Skin of body (tissue), 2 donors: ENCODE measurements around the gene KRTAP4-8. TPM values are rescaled to one million over a fixed set of nuclear protein-coding genes. Genes with fewer than 3 reads are reported as not detected.
"Not testable (repeated sequence)": the region's sequence is repeated elsewhere in the genome, so short reads cannot be mapped to it uniquely, and the experiment has no call there.

Experiments used
- DNase-seq: peaks from one replicate; lab custom pipeline; 2025; lab: John Stamatoyannopoulos, UW
- total RNA-seq: library from RNA; depleted of rRNA; stranded (reverse); fragments of >200 nt; gene quantifications from one replicate; pipeline ENCODE4 v1.2.3, GENCODE V29; 2014

The KRTAP4-8 gene
- total RNA-seq, 1 donor from 2014 or later, result 3.1 TPM

DNA sequence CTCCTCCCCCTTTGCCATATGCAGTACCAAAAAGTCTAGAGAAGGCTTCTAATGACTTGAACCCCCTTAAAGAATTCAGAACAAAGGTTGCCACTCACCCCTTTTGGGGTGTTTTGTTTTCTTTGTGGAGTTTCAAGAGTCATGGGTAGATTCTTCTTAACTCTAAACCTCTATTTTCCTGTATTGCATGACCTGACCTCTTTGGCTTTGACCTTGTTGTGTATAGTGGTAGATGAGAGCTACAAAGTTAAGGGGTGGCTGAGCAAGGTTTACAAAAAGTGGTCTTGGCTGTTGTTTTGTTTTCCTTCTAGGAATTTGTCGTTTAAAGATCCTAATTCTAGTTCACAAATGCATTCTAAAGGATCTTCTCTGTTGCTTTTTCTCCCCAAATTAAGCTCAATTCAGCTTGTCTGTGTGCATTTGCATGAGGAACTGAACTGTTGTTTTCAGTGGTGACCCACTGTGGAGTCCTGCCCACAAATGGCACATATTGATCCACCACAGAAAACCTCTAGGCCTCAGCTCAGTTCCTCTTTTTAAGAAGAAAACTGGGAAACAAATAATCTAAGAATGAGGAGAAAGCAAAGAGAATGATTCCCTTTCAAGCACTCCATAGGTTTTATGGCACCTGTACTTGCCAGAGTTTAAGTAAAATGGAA is 10.9 kb upstream of the KRTAP4-8 start:
- DNase-seq, result not testable (repeated sequence)

DNA sequence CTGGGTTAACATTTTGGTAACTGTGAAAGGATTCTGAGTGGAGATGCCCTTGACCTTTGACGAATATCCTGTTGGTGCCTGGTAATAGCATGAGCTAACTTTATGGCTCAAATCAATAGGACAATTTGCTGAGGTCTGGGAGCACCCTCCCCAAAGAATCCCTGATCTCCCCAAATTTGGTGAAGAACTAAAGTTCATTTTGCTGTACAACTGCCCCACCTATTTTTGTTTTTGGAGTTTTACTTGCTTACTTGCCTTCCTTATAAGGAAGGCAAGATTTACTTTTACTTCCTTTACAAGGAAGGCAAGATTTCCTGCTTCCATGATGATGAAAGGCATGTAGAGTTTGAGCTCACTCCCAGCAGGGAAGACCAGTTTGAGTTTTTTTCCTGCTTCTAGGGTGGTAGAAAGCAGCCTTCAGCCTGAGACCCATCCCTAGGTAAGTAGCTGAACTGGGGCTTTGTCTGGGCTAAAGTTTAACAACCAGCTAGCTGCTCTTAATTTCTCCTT is 10.1 kb upstream of the KRTAP4-8 start:
- no peak for DNase-seq

DNA sequence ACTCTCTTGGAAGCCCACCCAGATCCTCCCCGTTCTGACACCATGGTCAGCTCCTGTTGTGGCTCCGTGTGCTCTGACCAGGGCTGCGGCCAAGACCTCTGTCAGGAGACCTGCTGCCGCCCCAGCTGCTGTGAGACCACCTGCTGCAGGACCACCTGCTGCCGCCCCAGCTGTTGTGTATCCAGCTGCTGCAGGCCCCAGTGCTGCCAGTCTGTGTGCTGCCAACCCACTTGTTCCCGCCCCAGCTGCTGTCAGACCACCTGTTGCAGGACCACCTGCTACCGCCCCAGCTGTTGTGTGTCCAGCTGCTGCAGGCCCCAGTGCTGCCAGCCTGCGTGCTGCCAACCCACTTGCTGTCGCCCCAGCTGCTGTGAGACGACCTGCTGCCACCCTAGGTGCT is 7.4 kb upstream of the KRTAP4-8 start, which contains the start of gene KRTAP4-9:
TSS of gene KRTAP4-9 (plus strand) at position 43 of the 400 bp plus-strand sequence. CDS start at position 43, 0 bp downstream.
- DNase-seq, result not testable (repeated sequence)

DNA sequence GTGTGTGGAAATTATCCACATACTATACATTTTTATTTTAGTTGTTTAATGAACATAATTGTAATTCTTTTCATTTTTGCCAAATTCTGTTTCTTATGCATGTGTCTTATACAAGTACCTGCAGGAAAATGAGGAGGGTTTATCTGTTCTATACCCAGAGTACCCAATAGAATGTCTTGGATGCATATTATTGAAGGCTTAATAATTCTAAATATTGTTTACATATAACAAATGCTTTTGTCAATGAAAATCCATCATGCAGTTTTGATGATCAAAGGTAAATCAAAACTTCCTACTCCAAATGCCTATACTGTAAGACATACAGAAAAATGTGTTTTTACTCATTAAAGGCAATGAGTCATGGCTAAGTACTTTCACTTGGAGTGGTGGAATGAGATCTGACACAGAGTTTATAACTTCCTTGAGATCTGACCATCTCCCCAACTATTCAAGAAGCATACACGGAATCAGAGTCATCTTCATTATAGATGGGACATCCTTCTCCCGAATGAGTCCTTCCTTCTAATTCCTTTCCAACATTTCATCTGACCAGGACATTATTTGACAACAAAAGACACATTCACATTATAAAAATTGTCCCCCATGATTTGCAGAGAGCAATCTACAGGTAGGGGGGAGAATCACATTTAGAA is 6.6 kb upstream of the KRTAP4-8 start:
- DNase-seq, result not testable (repeated sequence)

DNA sequence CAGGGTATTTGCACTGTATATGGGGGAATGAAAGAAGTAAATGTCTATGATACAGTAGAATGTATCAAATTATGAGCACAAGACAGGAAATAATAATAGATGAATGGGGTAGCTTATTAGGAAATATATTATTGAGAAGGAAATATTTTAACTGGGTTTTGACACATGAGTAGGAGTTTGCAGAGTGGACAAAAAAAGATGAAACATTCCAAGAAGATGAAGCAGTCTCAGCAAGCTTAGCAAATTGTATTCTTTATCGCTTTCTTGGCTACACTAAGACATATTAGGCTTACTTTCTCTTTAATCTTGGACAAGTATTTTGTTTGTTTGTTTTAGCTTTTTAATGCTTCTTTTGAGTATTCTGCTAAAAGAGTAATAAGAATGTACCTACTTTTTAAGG is 6.0 kb upstream of the KRTAP4-8 start:
- DNase-seq, result no peak

DNA sequence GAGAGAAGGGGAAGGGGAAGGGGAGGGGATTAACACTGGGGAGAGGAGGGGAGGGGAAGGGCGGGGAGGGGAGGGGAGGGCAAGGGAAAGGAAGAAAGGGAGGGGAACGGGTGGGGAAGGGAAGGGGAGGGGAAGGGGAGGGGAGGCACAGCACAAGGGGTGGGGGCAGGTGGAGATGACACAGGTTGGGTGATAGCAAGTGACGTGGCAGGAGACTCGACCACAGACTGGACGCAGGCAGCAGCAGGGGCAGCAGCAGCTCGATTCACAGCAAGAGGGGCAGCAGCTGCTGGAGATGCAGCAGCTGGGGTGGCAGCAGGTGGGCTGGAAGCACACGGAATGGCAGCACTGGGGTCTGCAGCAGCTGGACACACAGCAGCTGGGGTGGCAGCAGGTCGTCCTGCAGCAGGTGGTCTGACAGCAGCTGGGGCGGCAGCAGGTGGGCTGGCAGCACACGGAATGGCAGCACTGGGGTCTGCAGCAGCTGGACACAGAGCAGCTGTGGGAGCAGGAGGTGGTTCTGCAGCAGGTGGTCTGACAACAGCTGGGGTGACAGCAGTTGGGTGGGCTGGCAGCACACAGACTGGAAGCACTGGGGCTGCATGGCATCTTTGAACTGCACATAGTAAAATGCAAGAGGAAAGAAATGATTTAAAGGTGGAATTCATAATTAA is 3.8 kb upstream of the KRTAP4-8 start, which contains the start of gene KRTAP4-16:
TSS of gene KRTAP4-16 (minus strand) at position 624 of the 674 bp plus-strand sequence. CDS start at position 624, 0 bp downstream.
- DNase-seq, result no peak

DNA sequence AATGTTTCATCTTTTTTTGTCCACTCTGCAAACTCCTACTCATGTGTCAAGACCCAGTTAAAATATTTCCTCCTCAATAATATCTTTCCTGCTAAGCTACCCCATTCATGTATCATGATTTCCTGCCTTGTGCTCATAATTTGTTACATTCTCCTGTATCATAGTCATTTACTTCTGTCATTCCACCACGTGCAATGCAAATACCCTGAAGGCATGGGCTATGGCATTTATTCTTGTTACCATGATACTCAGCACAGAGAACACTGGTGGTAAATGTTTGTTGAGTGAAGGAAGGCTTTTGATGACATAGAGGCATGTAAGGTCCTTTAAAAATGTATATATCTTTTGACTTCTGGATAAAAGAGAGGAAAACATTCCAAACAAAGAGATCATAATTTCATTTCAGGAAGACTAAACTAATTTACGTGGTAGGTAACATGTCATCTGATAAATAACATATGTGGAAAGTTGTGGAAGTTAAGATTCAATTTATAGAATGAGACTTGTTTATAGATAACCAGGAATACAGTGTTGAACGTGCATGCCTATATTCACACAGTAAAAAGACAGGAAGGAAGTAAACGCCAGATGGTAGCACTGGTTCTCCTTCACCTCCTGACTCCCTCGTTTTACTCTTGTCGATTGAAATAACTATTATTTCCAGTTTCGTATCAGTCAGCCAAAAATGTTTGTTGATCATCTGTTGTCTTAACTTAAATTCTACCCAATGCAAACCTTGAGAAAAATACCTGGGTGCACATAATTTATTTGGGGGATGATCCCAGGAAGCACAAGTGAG is 1.9 kb upstream of the KRTAP4-8 start:
- DNase-seq, result not testable (repeated sequence)

DNA sequence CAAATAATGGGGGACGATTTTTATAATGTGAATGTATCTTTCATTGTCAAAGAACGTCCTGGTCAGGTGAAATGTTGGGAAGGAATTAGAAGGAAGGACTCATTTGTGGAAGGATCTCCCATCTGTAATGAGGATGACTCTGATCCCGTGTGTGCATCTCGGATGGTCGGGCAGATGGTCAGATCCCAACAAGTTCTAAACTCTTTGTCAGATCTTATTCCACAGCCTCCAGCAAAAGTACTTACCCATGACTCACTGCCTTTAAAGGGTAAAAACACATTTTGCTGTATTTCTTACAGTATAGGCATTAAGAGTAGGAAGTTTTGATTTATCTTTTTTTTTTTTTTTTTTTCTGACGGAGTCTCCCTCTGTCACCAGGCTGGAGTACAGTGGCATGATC is 539 bp upstream of the KRTAP4-8 start:
- no peak for DNase-seq

DNA sequence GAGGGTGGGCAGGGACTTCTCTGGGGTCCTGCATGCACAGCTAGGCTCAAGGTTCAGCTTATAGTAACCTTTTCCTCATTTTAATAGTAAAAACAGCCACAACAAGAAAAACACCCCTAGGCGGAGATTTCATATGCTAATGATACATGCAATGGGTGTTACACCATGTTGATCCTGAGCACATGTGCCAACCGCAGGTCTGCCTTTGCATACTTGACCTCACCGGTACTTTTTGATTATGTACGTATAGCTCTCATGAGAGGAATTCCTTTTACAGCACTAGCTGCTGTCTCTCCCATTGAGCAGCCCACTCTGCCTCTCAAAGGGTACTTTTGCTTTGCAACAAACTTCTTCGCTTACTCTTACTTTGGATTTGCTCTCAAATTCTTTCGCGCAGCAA is 1.9 kb downstream of the KRTAP4-8 start:
- no peak for DNase-seq

DNA sequence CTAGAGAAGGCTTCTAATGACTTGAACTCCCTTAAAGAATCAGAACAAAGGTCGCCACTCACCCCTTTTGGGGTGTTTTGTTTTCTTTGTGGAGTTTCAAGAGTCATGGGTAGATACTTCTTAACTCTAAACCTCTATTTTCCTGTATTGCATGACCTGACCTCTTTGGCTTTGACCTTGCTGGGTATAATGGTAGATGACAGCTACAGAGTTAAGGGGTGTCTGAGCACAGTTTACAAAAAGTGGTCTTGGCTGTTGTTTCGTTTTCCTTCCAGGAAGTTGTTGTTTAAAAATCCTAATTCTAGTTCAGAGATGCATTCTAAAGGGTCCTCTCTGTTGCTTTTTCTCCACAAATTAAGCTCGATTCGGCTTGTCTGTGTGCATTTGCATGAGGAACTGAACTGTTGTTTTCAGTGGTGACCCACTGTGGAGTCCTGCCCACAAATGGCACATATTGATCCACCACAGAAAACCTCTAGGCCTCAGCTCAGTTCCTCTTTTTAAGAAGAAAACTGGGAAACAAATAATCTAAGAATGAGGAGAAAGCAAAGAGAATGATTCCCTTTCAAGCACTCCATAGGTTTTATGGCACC is 9.1 kb downstream of the KRTAP4-8 start:
- DNase-seq, result not testable (repeated sequence)

DNA sequence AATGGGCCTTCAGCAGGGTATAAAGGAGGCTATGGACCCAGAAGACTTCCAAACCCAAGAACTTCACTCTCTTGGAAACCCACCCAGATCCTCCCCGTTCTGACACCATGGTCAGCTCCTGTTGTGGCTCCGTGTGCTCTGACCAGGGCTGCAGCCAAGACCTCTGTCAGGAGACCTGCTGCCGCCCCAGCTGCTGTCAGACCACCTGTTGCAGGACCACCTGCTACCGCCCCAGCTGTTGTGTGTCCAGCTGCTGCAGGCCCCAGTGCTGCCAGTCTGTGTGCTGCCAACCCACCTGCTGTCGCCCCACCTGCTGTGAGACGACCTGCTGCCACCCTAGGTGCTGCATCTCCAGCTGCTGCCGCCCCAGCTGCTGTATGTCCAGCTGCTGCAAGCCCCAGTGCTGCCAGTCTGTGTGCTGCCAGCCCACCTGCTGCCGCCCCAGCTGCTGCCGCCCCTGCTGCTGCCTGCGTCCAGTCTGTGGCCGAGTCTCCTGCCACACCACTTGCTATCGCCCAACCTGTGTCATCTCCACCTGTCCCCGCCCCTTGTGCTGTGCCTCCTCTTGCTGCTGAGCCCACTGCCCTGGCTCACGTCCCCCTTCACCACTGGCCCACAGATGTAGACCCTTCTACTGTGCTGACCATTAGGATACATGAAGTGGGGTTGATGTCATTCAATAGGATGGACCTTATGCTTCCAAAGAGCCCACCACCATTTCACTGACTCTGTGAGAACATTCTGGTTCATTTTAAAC is 13.7 kb downstream of the KRTAP4-8 start, which contains the start of gene KRTAP4-7:
TSS of gene KRTAP4-7 (plus strand) at position 51 of the 757 bp plus-strand sequence. CDS start at position 108, 57 bp downstream.
- DNase-seq, result not testable (repeated sequence)

DNA sequence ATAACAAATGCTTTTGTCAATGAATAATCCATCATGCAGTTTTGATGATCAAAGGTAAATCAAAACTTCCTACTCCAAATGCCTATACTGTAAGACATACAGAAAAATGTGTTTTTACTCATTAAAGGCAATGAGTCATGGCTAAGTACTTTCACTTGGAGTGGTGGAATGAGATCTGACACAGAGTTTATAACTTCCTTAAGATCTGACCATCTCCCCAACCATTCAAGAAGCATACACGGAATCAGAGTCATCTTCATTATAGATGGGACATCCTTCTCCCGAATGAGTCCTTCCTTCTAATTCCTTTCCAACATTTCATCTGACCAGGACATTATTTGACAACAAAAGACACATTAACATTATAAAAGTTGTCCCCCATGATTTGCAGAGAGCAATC is 14.5 kb downstream of the KRTAP4-8 start:
- DNase-seq, result not testable (repeated sequence)

DNA sequence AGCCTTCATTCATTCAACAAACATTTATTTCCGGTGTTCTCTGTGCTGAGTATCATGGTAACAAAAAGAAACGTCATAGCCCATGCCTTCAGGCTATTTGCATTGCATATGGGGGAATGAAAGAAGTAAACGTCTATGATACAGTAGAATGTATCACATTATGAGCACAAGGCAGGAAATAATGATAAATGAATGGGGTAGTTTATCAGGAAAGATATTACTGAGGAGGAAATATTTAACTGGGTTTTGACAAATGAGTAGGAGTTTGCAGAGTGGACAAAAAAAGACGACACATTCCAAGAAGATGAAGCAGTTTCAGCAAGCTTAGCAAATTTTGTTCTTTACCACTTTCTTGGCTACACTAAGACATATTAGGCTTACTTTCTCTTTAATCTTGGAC is 15.3 kb downstream of the KRTAP4-8 start:
- DNase-seq, result no peak

DNA sequence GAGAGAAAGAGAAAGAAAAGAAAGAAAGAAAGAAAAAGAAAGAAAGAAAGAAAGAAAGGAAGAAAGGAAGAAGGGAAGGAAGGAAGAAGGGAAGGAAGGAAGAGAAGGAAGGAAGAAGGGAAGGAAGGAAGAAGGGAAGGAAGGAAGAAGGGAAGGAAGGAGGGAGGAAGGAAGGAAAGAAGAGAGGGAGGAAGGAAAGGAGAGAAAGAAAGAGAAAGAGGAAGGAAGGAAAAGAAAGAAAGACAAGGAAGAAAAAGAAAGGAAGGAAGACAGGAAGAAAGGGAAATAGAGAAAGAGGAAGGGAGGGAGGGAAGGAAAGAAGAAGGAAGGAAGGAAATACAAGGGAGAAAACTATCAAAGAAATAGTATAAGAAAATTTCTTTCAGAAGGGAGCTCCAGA is 21.2 kb downstream of the KRTAP4-8 start:
- no peak for DNase-seq

DNA sequence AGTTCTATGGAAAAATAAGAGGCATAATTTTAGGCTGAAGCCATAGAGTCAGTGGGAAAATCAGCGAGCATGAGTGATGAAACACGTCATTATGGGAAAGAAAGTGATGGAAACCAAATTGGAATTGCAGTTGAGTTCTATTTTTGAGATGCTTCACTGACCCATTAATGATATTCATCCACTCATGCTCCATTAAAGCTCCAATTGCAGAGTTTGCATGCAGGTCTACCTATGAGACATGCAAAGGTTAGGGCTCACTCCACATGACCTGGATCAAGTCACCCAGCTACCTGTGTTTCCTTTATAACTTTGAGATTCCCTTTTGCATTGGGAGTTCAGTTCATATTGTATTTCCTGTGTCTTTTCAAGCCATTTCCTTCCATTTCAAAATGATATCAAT is 24.3 kb downstream of the KRTAP4-8 start:
- DNase-seq, result no peak

DNA sequence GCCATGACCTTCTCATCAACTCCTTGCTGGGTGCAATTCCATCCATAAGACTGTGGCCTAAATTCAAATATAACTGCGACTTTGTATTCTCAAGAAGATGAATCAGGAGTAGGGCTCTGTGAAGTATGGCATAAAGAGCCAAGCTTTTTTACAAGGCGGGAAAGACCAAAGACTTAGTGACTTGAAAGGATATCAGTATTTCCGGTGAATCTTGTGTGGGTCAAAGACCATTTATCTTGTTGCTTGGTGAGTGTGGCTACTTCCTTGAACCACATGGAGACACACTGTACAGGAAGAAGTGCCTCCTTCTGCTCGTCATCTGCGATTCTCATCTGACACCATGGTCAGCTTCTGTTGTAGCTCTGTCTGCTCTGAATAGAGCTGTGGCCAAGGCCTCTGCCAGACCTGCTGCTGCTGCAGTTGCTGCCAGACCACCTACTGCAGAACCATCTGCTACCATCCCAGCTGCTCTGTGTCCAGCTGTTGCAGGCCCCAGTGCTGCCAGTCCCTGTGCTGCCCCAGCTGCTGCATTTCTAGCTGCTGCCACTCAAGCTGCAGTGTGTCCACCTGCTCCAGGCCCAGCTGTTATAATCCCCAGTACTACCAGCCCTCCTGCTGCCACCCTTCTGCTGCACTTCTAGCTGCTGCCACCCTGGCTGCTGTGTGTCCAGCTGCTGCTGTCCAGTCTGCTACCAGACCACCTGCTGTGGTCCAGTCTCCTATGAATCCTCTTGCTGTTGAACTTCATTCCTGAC is 26.2 kb downstream of the KRTAP4-8 start:
- no peak for DNase-seq

DNA sequence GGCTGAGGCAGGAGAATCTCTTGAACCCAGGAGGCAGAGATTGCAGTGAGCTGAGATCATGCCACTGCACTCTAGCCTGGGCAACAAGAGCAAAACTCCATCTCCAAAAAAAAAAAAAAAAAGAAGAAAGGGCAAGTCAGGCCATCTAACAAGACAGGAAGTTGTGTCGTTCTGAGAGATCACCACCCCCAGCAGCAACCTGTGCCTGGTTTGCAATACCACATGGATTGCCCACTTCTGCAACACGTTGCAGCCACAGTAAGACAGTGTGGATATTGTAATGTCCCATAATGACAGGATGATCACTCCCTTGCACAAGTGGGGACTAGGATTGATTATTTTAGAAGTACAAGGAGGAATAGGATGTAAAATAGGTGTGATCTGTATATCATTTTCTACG is 28.9 kb downstream of the KRTAP4-8 start:
- DNase-seq, result no peak

DNA sequence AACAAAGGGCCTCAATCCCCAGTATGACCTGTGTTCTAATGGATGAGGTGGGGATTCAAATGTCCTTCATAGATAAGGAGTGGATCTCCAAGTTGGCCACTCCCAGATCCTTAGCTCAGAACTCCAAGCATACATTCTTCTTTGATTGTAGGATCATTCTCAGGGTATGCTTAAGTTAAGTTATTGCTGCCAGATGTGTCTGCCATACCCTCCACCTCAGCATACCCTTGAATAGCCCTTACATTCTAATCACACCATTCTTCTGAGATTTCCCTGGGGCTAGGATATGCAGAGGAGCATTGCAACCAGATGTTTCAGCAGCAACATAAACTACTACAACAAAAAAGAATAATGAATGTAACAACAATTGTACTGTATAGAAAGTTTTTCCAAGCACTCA is 30.7 kb downstream of the KRTAP4-8 start:
- DNase-seq, result no peak
